GM18909 (cell line): ENCODE data around the gene SLIT3.

Experiments used
- ATAC-seq: cut with Tn5 transposase; IDR thresholded peaks from one replicate; pipeline ENCODE4 v1.9.1; 2021; ENCODE audit warnings: mild to moderate bottlenecking; ENCODE audit not compliant: unreplicated experiment, poor library complexity

SLIT3 gene

GRCh38 chr5:168798065-168799023 is 502.6 kb downstream of the SLIT3 start:
- ATAC-seq: no peak

GRCh38 chr5:168796593-168797580 is 504.1 kb downstream of the SLIT3 start:
- no peak for ATAC-seq

- ATAC-seq: no peak
Observed at GRCh38 chr5:168796000-168796399, 504.9 kb downstream of the SLIT3 start.

- ATAC-seq: no peak
Observed at GRCh38 chr5:168793841-168794837, 506.8 kb downstream of the SLIT3 start.

GRCh38 chr5:168792678-168793077 is 508.3 kb downstream of the SLIT3 start:
- ATAC-seq: no peak

GRCh38 chr5:168790671-168791250 is 510.2 kb downstream of the SLIT3 start:
- ATAC-seq: no peak

- no peak for ATAC-seq
Observed at GRCh38 chr5:168790002-168790635, 510.8 kb downstream of the SLIT3 start.

- no peak for ATAC-seq
Observed at GRCh38 chr5:168788786-168789185, 512.2 kb downstream of the SLIT3 start.

- no peak for ATAC-seq
Observed at GRCh38 chr5:168788107-168788506, 512.8 kb downstream of the SLIT3 start.

- no peak for ATAC-seq
Observed at GRCh38 chr5:168786147-168786546, 514.8 kb downstream of the SLIT3 start.

- no peak for ATAC-seq
Observed at GRCh38 chr5:168784454-168784853, 516.5 kb downstream of the SLIT3 start.

GRCh38 chr5:168781941-168782571 is 518.9 kb downstream of the SLIT3 start:
- ATAC-seq: no peak

- ATAC-seq: no peak
Observed at GRCh38 chr5:168780888-168781287, 520.1 kb downstream of the SLIT3 start.

- ATAC-seq: no peak
Observed at GRCh38 chr5:168779333-168779732, 521.6 kb downstream of the SLIT3 start.

GRCh38 chr5:168778536-168778935 is 522.4 kb downstream of the SLIT3 start:
- ATAC-seq: no peak

GRCh38 chr5:168777651-168778050 is 523.3 kb downstream of the SLIT3 start:
- ATAC-seq: no peak

GRCh38 chr5:168776070-168776469 is 524.9 kb downstream of the SLIT3 start:
- ATAC-seq: no peak

GRCh38 chr5:168773226-168773625 is 527.7 kb downstream of the SLIT3 start:
- ATAC-seq: no peak
